Uterus (tissue), 4 donors: ENCODE results near the gene EIPR1. TPM values are rescaled to one million over a fixed set of nuclear protein-coding genes. Genes with fewer than 3 reads are reported as not detected.

Experiments
- DNase-seq, 2 donors: peaks; one replicate each; pipeline ENCODE4 v3.0.0-alpha.2; 2019 to 2020
- H3K27ac ChIP-seq, 2 donors: fragments of 200-600 bp; sonication (generic); 1 replicate in 1 of 2; 2 replicates in 1 of 2; pipeline ENCODE4 v1.5.1; 2016 to 2018
- H3K27me3 ChIP-seq, 2 donors: fragments of 200-600 bp; sonication (generic); one replicate each; pipeline ENCODE4 v1.5.1; 2018 to 2019; ENCODE audit warnings: control low read depth in 1 of 2
- H3K36me3 ChIP-seq, 2 donors: fragments of 200-600 bp; sonication (generic); one replicate each; pipeline ENCODE4 v1.5.1; 2019; ENCODE audit warnings: control low read depth in 1 of 2
- H3K4me1 ChIP-seq, 2 donors: fragments of 200-600 bp; sonication (generic); one replicate each; pipeline ENCODE4 v1.5.1; 2018 to 2019; ENCODE audit warnings: control low read depth in 1 of 2
- H3K4me3 ChIP-seq, 2 donors: fragments of 200-600 bp; sonication (generic); 1 replicate in 1 of 2; 2 replicates in 1 of 2; pipeline ENCODE4 v1.5.1; 2018 to 2019; ENCODE audit warnings: mild to moderate bottlenecking in 1 of 2
- H3K9me3 ChIP-seq, 2 donors: fragments of 200-600 bp; sonication (generic); one replicate each; pipeline ENCODE4 v1.5.1; 2019; ENCODE audit warnings: control low read depth in 1 of 2
- CTCF ChIP-seq, 4 experiments: fragments of 200-600 bp in 2 of 4; fragments of 450-650 bp in 2 of 4; sonication (generic) in 2 of 4; IDR thresholded peaks; one replicate each; pipeline ENCODE4 v1.5.1; 2016 to 2019; ENCODE audit warnings: antibody characterized with exemption in 4 of 4, mild to moderate bottlenecking in 2 of 4, moderate library complexity in 1 of 4
- POLR2A ChIP-seq, 2 donors: fragments of 450-650 bp; IDR thresholded peaks; one replicate each; pipeline ENCODE4 v1.6.1; 2016; ENCODE audit warnings: antibody characterized with exemption in 2 of 2, mild to moderate bottlenecking in 1 of 2, moderate library complexity in 1 of 2
- intact Hi-C: fragments of 100-400 bp; cut with DNase I; formaldehyde crosslinking; loops from one replicate; pipeline ENCODE4 v1.15.1; 2023; ENCODE audit warnings: low total_unique reads
- total RNA-seq, 4 donors: library from RNA; depleted of rRNA in 3 of 4; stranded (reverse); fragments of >200 nt in 3 of 4; gene quantifications; one replicate each; pipeline versions ENCODE4 v1.1.0 to v1.2.4, GENCODE V29; 2014 to 2023
- donor health status: DM: yes; HTN: yes; CAD: no.

EIPR1 gene
- total RNA-seq, 4 donors from 2014 or later, result 0.59 to 28.9 (median 20.4) TPM

GRCh38 chr2:3392216-3392615 lies 14.6 kb upstream of the EIPR1 start:
- intact Hi-C loops, result no loop called here
- no peak for DNase-seq
- TF ChIP-seq CTCF (IDR thresholded peaks at IDR 0.05), result no peak
- no peak for TF ChIP-seq POLR2A (IDR thresholded peaks at IDR 0.05)
- Histone ChIP-seq H3K4me3 (no peak overlapping the region), H3K27me3 (no peaks in the 10 kb centered on the region), H3K4me1 (no peaks in the 10 kb centered on the region), H3K9me3 (peaks cover 5 to 17% of the 10 kb centered on the region in 2 donors), H3K36me3 (no peaks in the 10 kb centered on the region), H3K27ac (no peak overlapping the region)

- Histone ChIP-seq H3K27me3 (no peaks in the 10 kb centered on the region), H3K4me1 (peaks cover 0 to 6% of the 10 kb centered on the region in 2 donors), H3K4me3 (no peak overlapping the region), H3K36me3 (no peaks in the 10 kb centered on the region), H3K27ac (no peak overlapping the region), H3K9me3 (no peaks in the 10 kb centered on the region)
- intact Hi-C loops, result no loop called here
- TF ChIP-seq POLR2A (IDR thresholded peaks at IDR 0.05) (no peak), CTCF (IDR thresholded peaks at IDR 0.05) (no peak)
- DNase-seq, result no peak
These were observed 12.4 kb upstream of the EIPR1 start for GRCh38 chr2:3390041-3390440.

DNA sequence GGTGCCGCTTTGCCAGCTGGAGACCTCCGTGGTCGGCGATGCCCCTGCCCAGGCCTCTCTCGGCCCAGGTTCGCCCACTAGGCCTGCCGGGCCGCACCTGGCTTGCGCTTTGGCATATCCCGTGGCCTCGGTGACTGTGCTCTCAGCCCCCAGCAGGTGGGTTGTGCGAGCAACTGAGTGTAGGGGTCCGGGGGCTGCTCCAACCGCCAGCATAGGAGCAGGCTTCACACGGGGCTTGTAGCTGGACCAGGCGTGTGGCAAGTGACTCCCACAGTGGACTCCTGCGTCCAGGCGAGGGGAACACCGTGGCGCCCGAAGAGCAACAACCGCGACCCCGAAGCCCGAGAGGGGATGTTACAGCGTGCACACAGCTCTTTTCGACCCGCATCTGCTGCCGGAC lies 11.6 kb upstream of the EIPR1 start:
- DNase-seq, result no peak
- no peaks in the 10 kb centered on the region for H3K36me3 ChIP-seq
- H3K27me3 ChIP-seq, result no peaks in the 10 kb centered on the region
- intact Hi-C loops, result no loop called here
- H3K4me3 ChIP-seq, result no peak overlapping the region
- no peak overlapping the region for H3K27ac ChIP-seq
- TF ChIP-seq POLR2A (IDR thresholded peaks at IDR 0.05) (no peak), CTCF (IDR thresholded peaks at IDR 0.05) (no peak)
- H3K9me3 ChIP-seq, result no peaks in the 10 kb centered on the region
- H3K4me1 ChIP-seq, result peaks cover 0 to 6% of the 10 kb centered on the region in 2 donors

- peaks cover 0 to 6% of the 10 kb centered on the region in 2 donors for H3K4me1 ChIP-seq
- no peaks in the 10 kb centered on the region for H3K9me3 ChIP-seq
- H3K27ac ChIP-seq, result no peak overlapping the region
- no peak for DNase-seq
- no peaks in the 10 kb centered on the region for H3K27me3 ChIP-seq
- H3K4me3 ChIP-seq, result no peak overlapping the region
- intact Hi-C loops, result no loop called here
- TF ChIP-seq POLR2A (IDR thresholded peaks at IDR 0.05), result no peak
- TF ChIP-seq CTCF (IDR thresholded peaks at IDR 0.05), result no peak
- no peaks in the 10 kb centered on the region for H3K36me3 ChIP-seq
These were observed 10.8 kb upstream of the EIPR1 start for GRCh38 chr2:3388412-3388738.

- intact Hi-C loops, result no loop called here
- peaks cover 0 to 6% of the 10 kb centered on the region in 2 donors for H3K4me1 ChIP-seq
- H3K4me3 ChIP-seq, result no peak overlapping the region
- DNase-seq, result no peak
- no peak overlapping the region for H3K27ac ChIP-seq
- H3K27me3 ChIP-seq, result no peaks in the 10 kb centered on the region
- H3K9me3 ChIP-seq, result no peaks in the 10 kb centered on the region
- no peaks in the 10 kb centered on the region for H3K36me3 ChIP-seq
- no peak for TF ChIP-seq POLR2A (IDR thresholded peaks at IDR 0.05)
- TF ChIP-seq CTCF (IDR thresholded peaks at IDR 0.05), result no peak
These were observed 10.2 kb upstream of the EIPR1 start for GRCh38 chr2:3387644-3388411.
